PC-9 (cell line): ENCODE measurements around the gene PRAF2. TPM values are rescaled to one million over a fixed set of nuclear protein-coding genes. Genes with fewer than 3 reads are reported as not detected.

Experiments
- BruUV-seq: library from RNA; stranded (reverse); fragments of 400-500 nt; replicated peaks from 2 replicates; lab custom pipeline; 2021; lab: Mats Ljungman, UMichigan
- CTCF ChIA-PET: fragments of 300-600 bp; sonication (Branson Sonifier 250); formaldehyde crosslinking; loops from one replicate; lab custom pipeline; 2022; ENCODE audit warnings: antibody characterized with exemption; lab: Charles Lee
- POLR2A ChIA-PET: fragments of 300-600 bp; sonication (Branson Sonifier 250); formaldehyde crosslinking; loops from one replicate; lab custom pipeline; 2022; ENCODE audit warnings: antibody characterized with exemption; ENCODE audit not compliant: unreplicated experiment; lab: Charles Lee
- DNase-seq, 2 experiments: peaks; one replicate each; pipeline versions ENCODE4 v3.0.0 to v3.0.0-alpha.2; 2015 to 2022; ENCODE audit warnings: mixed read lengths in 1 of 2
- H2AFZ ChIP-seq: fragments of 200-600 bp; sonication (generic); 2 replicates; pipeline ENCODE4 v1.8.1; 2017; ENCODE audit warnings: antibody characterized with exemption
- H3F3A ChIP-seq: fragments of 200-600 bp; sonication (generic); 2 replicates; pipeline ENCODE4 v1.8.1; 2017; ENCODE audit warnings: antibody characterized with exemption, mild to moderate bottlenecking, low read depth; ENCODE audit not compliant: insufficient read depth
- H3K27ac ChIP-seq: fragments of 200-600 bp; sonication (generic); 2 replicates; pipeline ENCODE4 v1.6.1; 2016; ENCODE audit warnings: mixed run types
- H3K27me3 ChIP-seq: fragments of 200-600 bp; sonication (generic); 2 replicates; pipeline ENCODE4 v1.6.1; 2016; ENCODE audit warnings: low read depth, mixed run types; ENCODE audit not compliant: insufficient read depth
- H3K36me3 ChIP-seq: fragments of 200-600 bp; sonication (generic); 2 replicates; pipeline ENCODE4 v1.6.1; 2016; ENCODE audit warnings: low read depth, mixed run types
- H3K4me1 ChIP-seq: fragments of 200-600 bp; sonication (generic); replicated peaks from 2 replicates; pipeline ENCODE4 v1.6.1; 2016; ENCODE audit warnings: mixed run types; ENCODE audit not compliant: insufficient read depth
- H3K4me2 ChIP-seq: fragments of 200-600 bp; sonication (generic); 2 replicates; pipeline ENCODE4 v1.6.1; 2017; ENCODE audit warnings: mixed run types
- H3K4me3 ChIP-seq: fragments of 200-600 bp; sonication (generic); 2 replicates; pipeline ENCODE4 v1.6.1; 2016; ENCODE audit warnings: mixed run types
- H3K79me2 ChIP-seq: fragments of 200-600 bp; sonication (generic); 2 replicates; pipeline ENCODE4 v1.6.1; 2017; ENCODE audit warnings: low read depth, mixed run types
- H3K9me2 ChIP-seq: fragments of 200-600 bp; sonication (generic); 2 replicates; pipeline ENCODE4 v1.8.1; 2017; ENCODE audit warnings: mild to moderate bottlenecking; ENCODE audit not compliant: insufficient read depth
- H3K9me3 ChIP-seq: fragments of 200-600 bp; sonication (generic); 2 replicates; pipeline ENCODE4 v1.8.1; 2016; ENCODE audit warnings: low read depth; ENCODE audit not compliant: insufficient read depth
- H4K20me1 ChIP-seq: fragments of 200-600 bp; sonication (generic); 2 replicates; pipeline ENCODE4 v1.8.1; 2017; ENCODE audit not compliant: insufficient read depth
- EZH2 ChIP-seq: fragments of 200-600 bp; sonication (generic); IDR thresholded peaks from 2 replicates; pipeline ENCODE4 v1.8.0; 2017; ENCODE audit warnings: antibody characterized with exemption, low read depth
- intact Hi-C: fragments of 100-400 bp; cut with micrococcal nuclease; formaldehyde crosslinking; loops from one replicate; pipeline ENCODE4 v1.10.0; 2022; ENCODE audit not compliant: unreplicated experiment
- total RNA-seq: library from RNA; stranded (reverse); gene quantifications from 2 replicates; pipeline ENCODE4 v1.2.3, GENCODE V29; 2021
- TF ChIP-seq, protein P1 (sequence below): fragments of 200-600 bp; sonication (generic); conservative IDR thresholded peaks from 2 replicates; pipeline ENCODE4 v1.6.1; 2017; ENCODE audit warnings: mixed run types, antibody characterized with exemption, mild to moderate bottlenecking, moderate library complexity

The PRAF2 gene
- total RNA-seq, 1 experiment from 2014 or later = 12.8 TPM

DNA sequence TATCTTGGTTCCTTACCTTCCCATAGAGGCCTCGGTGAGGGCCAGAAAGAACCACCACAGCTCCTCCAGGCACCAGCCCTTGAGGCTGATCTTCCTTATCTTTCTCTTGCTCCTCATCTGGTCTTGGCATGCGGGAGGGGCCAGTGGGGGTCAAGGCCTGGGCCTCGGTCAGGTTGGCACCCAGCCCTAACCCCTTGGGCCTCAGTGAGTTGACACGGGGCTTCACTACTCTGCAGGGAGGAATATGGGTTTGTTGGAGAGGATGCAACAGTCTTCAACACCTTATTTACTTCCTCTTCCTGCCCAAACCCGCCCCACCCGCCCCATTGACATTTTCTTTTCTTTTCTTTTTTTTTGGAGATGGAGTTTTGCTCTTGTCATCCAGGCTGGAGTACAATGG, 43.8 kb upstream of the PRAF2 start:
- H4K20me1 ChIP-seq = no peaks in the 10 kb centered on the region
- intact Hi-C loops = no loop called here
- no peak overlapping the region for H3K4me2 ChIP-seq
- DNase-seq = no peak
- no peaks in the 10 kb centered on the region for H3F3A ChIP-seq
- H3K27me3 ChIP-seq = no peaks in the 10 kb centered on the region
- H3K9me2 ChIP-seq = no peaks in the 10 kb centered on the region
- ChIA-PET POLR2A (no interaction called here), CTCF (no interaction called here)
- no peak overlapping the region for H3K27ac ChIP-seq
- H3K79me2 ChIP-seq = no peaks in the 10 kb centered on the region; the same call in 1 of the 2 replicates
- no peaks in the 10 kb centered on the region for H3K4me1 ChIP-seq
- TF ChIP-seq, protein P1, sequence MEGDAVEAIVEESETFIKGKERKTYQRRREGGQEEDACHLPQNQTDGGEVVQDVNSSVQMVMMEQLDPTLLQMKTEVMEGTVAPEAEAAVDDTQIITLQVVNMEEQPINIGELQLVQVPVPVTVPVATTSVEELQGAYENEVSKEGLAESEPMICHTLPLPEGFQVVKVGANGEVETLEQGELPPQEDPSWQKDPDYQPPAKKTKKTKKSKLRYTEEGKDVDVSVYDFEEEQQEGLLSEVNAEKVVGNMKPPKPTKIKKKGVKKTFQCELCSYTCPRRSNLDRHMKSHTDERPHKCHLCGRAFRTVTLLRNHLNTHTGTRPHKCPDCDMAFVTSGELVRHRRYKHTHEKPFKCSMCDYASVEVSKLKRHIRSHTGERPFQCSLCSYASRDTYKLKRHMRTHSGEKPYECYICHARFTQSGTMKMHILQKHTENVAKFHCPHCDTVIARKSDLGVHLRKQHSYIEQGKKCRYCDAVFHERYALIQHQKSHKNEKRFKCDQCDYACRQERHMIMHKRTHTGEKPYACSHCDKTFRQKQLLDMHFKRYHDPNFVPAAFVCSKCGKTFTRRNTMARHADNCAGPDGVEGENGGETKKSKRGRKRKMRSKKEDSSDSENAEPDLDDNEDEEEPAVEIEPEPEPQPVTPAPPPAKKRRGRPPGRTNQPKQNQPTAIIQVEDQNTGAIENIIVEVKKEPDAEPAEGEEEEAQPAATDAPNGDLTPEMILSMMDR = no peak
- TF ChIP-seq EZH2 = no peak
- H3K9me3 ChIP-seq = no peaks in the 10 kb centered on the region
- H3K4me3 ChIP-seq = no peak overlapping the region
- H3K36me3 ChIP-seq = no peaks in the 10 kb centered on the region
- H2AFZ ChIP-seq = no peak overlapping the region
- no TSS peak for BruUV-seq

DNA sequence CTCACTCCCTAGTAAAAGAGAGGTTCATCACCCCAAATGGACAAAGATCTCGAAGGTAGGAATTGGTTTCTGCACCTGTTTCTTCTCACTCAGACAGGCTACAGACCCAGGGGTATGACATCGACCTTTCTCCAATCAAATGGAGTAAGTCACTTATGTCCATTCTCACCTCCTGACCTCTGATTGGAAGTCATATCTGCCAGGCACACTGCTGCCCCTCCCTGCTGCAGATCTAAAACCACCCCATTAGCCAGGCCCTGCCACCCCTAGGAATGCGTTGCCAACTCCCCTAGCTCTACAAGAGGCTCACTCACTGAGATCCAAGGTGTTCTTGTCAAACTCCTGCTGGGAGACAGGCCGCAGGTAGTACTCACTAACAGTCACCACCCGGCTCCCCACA, 42.9 kb upstream of the PRAF2 start:
- intact Hi-C loops = no loop called here
- Histone ChIP-seq H3K9me2 (no peaks in the 10 kb centered on the region), H3K79me2 (no peaks in the 10 kb centered on the region), H2AFZ (no peak overlapping the region), H4K20me1 (no peaks in the 10 kb centered on the region), H3K27me3 (no peaks in the 10 kb centered on the region), H3K4me1 (no peaks in the 10 kb centered on the region), H3K27ac (no peak overlapping the region), H3K9me3 (no peaks in the 10 kb centered on the region), H3F3A (no peaks in the 10 kb centered on the region), H3K36me3 (no peaks in the 10 kb centered on the region), H3K4me2 (no peak overlapping the region), H3K4me3 (no peak overlapping the region)
- TF ChIP-seq, protein P1 = no peak
- TF ChIP-seq EZH2 = no peak
- no TSS peak for BruUV-seq
- DNase-seq = no peak
- CTCF ChIA-PET = no interaction called here
- POLR2A ChIA-PET = no interaction called here

DNA sequence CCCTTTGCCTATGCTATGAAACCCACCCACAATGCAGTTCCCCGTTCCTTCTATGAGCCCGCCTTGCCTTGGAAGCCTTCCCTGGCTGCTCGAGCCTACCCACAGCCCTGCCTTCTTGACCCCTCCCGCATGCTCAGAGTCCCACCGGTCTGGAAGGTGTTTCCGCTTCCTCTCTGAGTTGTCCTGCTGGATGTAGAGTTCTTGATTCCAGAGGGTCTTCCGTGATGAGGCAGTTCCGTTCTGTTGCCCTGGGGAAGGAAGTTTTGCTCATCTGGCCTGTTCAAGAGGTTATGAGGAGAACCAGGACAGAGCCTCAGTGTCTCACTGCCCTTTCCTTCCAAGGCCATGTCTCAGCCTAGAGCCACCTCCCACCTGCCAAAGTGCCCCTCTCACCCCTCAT, 42.3 kb upstream of the PRAF2 start:
- CTCF ChIA-PET = no interaction called here
- DNase-seq = no peak
- no peak overlapping the region for H3K4me3 ChIP-seq

More for the DNA sequence above, 42.3 kb upstream of the PRAF2 start:
- no TSS peak for BruUV-seq
- Histone ChIP-seq H2AFZ (no peak overlapping the region), H3K9me3 (no peaks in the 10 kb centered on the region), H3K36me3 (no peaks in the 10 kb centered on the region), H4K20me1 (no peaks in the 10 kb centered on the region), H3K27ac (no peak overlapping the region), H3K9me2 (no peaks in the 10 kb centered on the region), H3K4me1 (no peaks in the 10 kb centered on the region), H3F3A (no peaks in the 10 kb centered on the region), H3K4me2 (no peak overlapping the region), H3K27me3 (no peaks in the 10 kb centered on the region), H3K79me2 (no peaks in the 10 kb centered on the region)
- no peak for TF ChIP-seq EZH2
- TF ChIP-seq, protein P1 = no peak
- intact Hi-C loops = no loop called here
- POLR2A ChIA-PET = no interaction called here
